Adrenal gland (tissue), 12 donors: Measurements from ENCODE around the gene DYSF. TPM values are rescaled to one million over a fixed set of nuclear protein-coding genes. Genes with fewer than 3 reads are reported as not detected.
A peak's percentile ranks its signal among the peaks of the same experiment; 100 is the strongest.

Experiments used
- DNase-seq, 7 donors: peaks; one replicate each; pipeline ENCODE4 v3.0.0-alpha.2; 2019 to 2020
- H3K27ac ChIP-seq, 5 donors: fragments of 200-600 bp; sonication (generic) in 4 of 5; 1 replicate in 3 of 5; 2 replicates in 2 of 5; pipeline versions ENCODE4 v1.5.1 to v1.8.0; 2016 to 2020; ENCODE audit warnings: mild to moderate bottlenecking in 1 of 5
- H3K27me3 ChIP-seq: fragments of 200-600 bp; 2 replicates; pipeline ENCODE4 v1.8.0; 2021
- H3K36me3 ChIP-seq, 2 donors: fragments of 200-600 bp; replicated peaks in 1 of 2; 1 replicate in 1 of 2; 2 replicates in 1 of 2; pipeline versions ENCODE4 v1.5.1 to v1.8.0; 2018 to 2022
- H3K4me1 ChIP-seq, 2 donors: fragments of 200-600 bp; replicated peaks in 1 of 2; 1 replicate in 1 of 2; 2 replicates in 1 of 2; pipeline versions ENCODE4 v1.5.1 to v1.8.0; 2018 to 2021
- H3K4me3 ChIP-seq, 4 donors: fragments of 200-600 bp; sonication (generic) in 3 of 4; one replicate each; pipeline ENCODE4 v1.5.1; 2016 to 2018
- H3K9me3 ChIP-seq, 3 donors: fragments of 200-600 bp; sonication (generic) in 1 of 3; replicated peaks in 1 of 3; 1 replicate in 2 of 3; 2 replicates in 1 of 3; pipeline versions ENCODE4 v1.5.1 to v1.8.0; 2016 to 2021
- POLR2A ChIP-seq, 2 donors: fragments of 450-650 bp; IDR thresholded peaks; one replicate each; pipeline ENCODE4 v1.6.1; 2017; ENCODE audit warnings: antibody characterized with exemption in 2 of 2, mild to moderate bottlenecking in 2 of 2, moderate library complexity in 1 of 2
- WGBS, 4 donors: extraction: QIAGEN DNeasy Blood & Tissue Kit in 2 of 4; methylation state at CpG; one replicate each; pipeline versions ENCODE4 v1.1.5 to v1.1.7; 2013 to 2017; 5-methylcytosine and 5-hydroxymethylcytosine counted together
- intact Hi-C, 2 donors: fragments of 100-400 bp; cut with DNase I; formaldehyde crosslinking; loops; one replicate each; pipeline versions ENCODE4 v1.14.1 to v1.15.0; 2022 to 2023
- polyA plus RNA-seq, 3 donors: library from polyadenylated mRNA; stranded (reverse); fragments of 200-250 nt in 2 of 3; fragments of 350-450 nt in 1 of 3; fragmentation: Illumina TruSeq in 1 of 3; extraction: RNeasy Lipid Tissue Mini Kit (QIAGEN cat#74804) in 1 of 3; gene quantifications; one replicate each; pipeline ENCODE4 v1.2.3, GENCODE V29; 2013 to 2014
- total RNA-seq, 9 donors: library from RNA; depleted of rRNA in 4 of 9; stranded (reverse); fragments of >200 nt in 4 of 9; fragments of 120-200 nt in 1 of 9; fragmentation: NEBNext Ultra II Directional in 1 of 9; extraction: Animal tissue kit (Norgen Biotek cat#: 25700) in 1 of 9; gene quantifications; one replicate each; pipeline versions ENCODE4 v1.1.0 to v1.2.4, GENCODE V29; 2013 to 2023
- TF ChIP-seq, protein P1 (sequence below), 6 experiments: fragments of 450-650 bp in 4 of 6; fragments of 200-600 bp in 2 of 6; sonication (generic) in 1 of 6; IDR thresholded peaks; 1 replicate in 5 of 6; 2 replicates in 1 of 6; pipeline versions ENCODE4 v1.5.1 to v1.8.0; 2016 to 2021; ENCODE audit warnings: antibody characterized with exemption in 6 of 6, mild to moderate bottlenecking in 2 of 6, moderate library complexity in 1 of 6
- donor health status: healthy with polysubstance abuse.
- donor health status: Bipolar disorder and iron deficiency.
- donor health status: DM: yes; HTN: yes; CAD: no.
- donor health status: DM: no; HTN: no; CAD: no.
- donor health status: DM: no; HTN: no; CAD: no.
- donor health status: DM: yes; HTN: yes; CAD: no.

Gene DYSF
- total and polyA plus RNA-seq, 12 donors: 3.2 to 22.4 (median 15.3) TPM

DNA sequence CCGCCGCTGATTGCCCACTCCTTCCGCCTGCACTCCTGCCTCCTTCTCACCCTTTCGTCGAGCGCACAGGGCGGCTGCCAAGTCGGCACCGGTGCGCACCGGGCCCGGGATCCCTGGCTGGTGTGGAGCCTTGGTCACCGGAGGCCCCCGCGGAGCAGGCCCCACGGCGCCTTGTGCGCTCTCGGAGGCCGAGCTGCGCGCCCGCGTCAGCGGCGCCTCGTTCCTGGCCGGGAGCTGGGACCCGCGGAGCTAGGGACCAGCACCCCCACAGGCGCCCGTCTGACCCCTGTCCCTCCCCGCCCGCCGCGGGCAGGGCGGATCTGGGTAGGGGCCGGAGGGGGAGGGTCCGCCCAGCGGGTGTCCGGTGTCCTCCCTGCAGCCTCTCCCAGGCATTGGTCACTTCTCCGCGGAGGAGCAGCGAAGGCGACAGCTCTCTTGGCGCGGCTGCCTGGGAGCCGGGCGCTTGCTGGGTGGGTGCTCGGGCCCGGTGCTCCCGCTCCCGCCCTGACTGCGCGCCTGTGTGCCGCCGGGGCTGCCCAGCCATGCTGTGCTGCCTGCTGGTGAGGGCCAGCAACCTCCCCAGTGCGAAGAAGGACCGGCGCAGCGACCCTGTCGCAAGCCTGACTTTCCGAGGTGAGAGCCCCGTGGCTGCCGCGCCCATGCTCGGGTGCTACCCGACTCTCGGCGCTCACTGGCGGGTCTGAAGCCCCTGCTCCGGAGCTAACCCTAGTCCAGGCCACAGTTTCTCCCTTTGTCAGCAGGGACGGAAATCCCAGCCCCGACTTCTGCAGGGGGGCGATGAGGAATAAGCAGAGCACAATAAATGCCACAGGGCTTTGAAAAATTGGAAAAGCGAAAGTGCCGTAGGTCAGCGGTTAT is 13.2 kb downstream of the DYSF start:
- intact Hi-C loops: no loop called here
- 0 to 1% (median 0%) methylated on average over 7 to 78 of the region's 78 CpGs for WGBS, 4 donors
- peaks cover 5 to 9% of the 10 kb centered on the region in 2 donors for H3K4me1 ChIP-seq
- DNase-seq: peak in 5 of 7 donors; percentile 32 to 56 (median 41)
- H3K4me3 ChIP-seq: peak overlapping the region in 2 of 4 donors; percentile 59 to 71
- H3K36me3 ChIP-seq: no peaks in the 10 kb centered on the region
- peak overlapping the region in 3 of 5 donors; percentile 21 to 38 (median 28) for H3K27ac ChIP-seq
- H3K27me3 ChIP-seq: peaks cover 12% of the 10 kb centered on the region
- no peaks in the 10 kb centered on the region for H3K9me3 ChIP-seq
- TF ChIP-seq POLR2A (IDR thresholded peaks at IDR 0.05): peak in 1 of 2 donors; percentile 39
- TF ChIP-seq, protein P1, sequence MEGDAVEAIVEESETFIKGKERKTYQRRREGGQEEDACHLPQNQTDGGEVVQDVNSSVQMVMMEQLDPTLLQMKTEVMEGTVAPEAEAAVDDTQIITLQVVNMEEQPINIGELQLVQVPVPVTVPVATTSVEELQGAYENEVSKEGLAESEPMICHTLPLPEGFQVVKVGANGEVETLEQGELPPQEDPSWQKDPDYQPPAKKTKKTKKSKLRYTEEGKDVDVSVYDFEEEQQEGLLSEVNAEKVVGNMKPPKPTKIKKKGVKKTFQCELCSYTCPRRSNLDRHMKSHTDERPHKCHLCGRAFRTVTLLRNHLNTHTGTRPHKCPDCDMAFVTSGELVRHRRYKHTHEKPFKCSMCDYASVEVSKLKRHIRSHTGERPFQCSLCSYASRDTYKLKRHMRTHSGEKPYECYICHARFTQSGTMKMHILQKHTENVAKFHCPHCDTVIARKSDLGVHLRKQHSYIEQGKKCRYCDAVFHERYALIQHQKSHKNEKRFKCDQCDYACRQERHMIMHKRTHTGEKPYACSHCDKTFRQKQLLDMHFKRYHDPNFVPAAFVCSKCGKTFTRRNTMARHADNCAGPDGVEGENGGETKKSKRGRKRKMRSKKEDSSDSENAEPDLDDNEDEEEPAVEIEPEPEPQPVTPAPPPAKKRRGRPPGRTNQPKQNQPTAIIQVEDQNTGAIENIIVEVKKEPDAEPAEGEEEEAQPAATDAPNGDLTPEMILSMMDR (IDR thresholded peaks at IDR 0.05): no peak

DNA sequence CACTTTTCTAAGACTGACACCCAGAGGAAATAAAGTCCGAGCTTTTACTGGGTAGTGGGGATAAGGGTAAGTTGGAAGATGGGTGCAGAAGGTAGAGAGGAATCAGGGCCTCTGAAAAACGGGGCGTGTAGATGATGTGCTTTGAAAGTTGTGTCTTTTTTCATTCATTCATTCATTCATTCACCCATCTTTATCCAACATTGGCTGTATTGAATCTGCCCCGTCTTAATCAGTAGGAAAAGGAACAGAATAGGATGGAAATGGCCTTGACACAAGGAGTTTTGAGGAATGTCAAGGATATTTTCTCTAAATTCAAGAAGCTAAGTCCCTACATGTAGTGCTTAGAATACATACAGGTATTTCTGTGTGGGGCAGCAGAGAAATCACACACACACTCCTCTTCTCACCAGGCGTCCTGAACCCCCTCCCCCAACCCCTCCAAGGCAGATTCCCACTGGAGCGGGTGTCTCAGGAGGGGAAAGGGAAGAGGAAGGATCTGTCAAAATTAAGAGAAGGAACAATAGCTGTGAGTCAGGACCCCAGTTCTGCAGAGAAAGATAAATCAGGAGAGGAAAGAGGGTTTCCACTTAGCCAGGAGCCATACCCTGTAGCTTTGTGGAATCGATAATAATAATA is 13.9 kb downstream of the DYSF start:
- DNase-seq: no peak
- Histone ChIP-seq H3K4me3 (peak overlapping the region in 2 of 4 donors; percentile 59 to 71), H3K27me3 (peaks cover 12% of the 10 kb centered on the region), H3K4me1 (peaks cover 5 to 9% of the 10 kb centered on the region in 2 donors), H3K36me3 (no peaks in the 10 kb centered on the region), H3K9me3 (no peaks in the 10 kb centered on the region), H3K27ac (peak overlapping the region in 1 of 5 donors; percentile 13)
- intact Hi-C loops: no loop called here
- WGBS, 4 donors: 9 to 14% (median 11%) methylated on average over 7 of the region's 7 CpGs
- TF ChIP-seq, protein P1 (IDR thresholded peaks at IDR 0.05): no peak
- TF ChIP-seq POLR2A (IDR thresholded peaks at IDR 0.05): no peak

DNA sequence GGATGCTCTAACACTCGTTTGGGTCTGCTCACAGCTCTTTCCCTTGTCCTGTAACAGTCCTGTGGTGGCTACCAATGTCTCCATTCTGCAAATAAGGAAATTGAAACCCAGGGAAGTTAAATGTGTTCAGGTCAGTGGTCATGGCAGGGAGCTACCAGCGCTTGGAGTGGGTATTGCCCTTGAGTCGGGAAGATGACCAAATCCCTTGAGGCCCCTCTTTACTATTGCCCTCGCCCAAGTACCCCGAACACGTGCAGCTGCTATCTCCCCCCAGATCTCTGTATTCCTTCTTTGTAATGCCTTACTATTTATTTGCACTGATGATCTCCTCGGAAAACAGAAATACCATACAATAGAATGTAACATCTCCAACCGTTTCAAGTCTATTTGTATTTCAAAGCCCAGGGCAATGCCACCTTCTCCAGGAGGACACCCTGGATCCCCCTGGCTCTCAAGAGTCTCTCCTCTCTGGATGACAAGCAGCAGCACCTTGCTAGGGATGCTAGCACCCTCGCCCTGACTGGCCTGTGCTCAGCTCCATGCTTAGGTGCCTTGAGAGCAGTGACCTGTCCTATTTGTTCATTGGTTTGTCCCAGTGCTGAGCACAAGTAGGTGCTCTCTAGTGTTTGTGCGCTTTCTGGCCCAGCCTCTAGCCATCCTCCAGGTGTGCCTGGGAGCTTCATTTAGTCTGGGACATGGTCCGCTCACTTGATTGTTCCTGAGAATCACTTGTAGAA is 15.1 kb downstream of the DYSF start:
- H3K27ac ChIP-seq: no peak overlapping the region
- H3K27me3 ChIP-seq: peaks cover 12% of the 10 kb centered on the region
- 60 to 74% (median 66%) methylated on average over 11 of the region's 11 CpGs for WGBS, 4 donors
- no peaks in the 10 kb centered on the region for H3K36me3 ChIP-seq
- H3K4me1 ChIP-seq: peaks cover 5 to 9% of the 10 kb centered on the region in 2 donors
- intact Hi-C loops: no loop called here
- no peak overlapping the region for H3K4me3 ChIP-seq
- TF ChIP-seq, protein P1 (IDR thresholded peaks at IDR 0.05): no peak
- no peak for TF ChIP-seq POLR2A (IDR thresholded peaks at IDR 0.05)
- no peaks in the 10 kb centered on the region for H3K9me3 ChIP-seq
- DNase-seq: no peak
